Hepatic stellate cell (primary cell): Measurements from ENCODE around the gene LIMK1.
"Not testable (repeated sequence)": the region's sequence is repeated elsewhere in the genome, so short reads cannot be mapped to it uniquely, and the experiment has no call there.

Source experiments
- DNase-seq: peaks from one replicate; pipeline ENCODE4 v3.0.0; 2011; ENCODE audit warnings: low spot score

Gene LIMK1

DNA sequence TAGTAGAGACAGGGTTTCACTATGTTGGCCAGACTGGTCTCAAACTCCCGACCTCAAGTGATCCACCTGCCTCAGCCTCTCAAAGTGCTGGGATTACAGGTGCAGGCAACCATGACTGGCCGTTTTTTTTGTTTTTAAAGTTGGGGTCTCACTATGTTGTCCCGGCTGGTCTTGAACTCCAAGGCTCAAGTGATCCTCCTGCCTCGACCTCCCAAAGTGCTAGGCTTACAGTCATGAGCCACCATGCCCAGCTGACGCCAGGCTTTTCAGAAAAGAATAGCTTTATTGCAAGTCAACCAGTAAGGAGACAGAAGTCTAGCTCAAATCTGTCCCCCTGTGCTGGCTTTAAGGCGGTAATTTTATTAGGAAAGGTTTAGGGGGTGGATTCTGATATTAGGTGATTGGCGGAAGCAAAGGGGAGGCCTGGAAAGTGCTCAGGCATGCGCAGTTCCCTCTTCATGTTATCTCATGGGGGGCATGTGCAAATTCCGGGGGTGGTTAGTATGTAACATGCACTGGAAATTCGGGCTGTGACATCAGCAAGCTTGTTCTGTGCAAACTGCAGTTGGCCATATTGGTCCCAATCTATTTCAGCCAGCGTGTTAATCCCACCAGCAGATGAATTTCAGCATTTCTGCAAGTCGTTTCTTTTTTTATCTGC is 42.7 kb downstream of the LIMK1 start:
- DNase-seq = no peak

DNA sequence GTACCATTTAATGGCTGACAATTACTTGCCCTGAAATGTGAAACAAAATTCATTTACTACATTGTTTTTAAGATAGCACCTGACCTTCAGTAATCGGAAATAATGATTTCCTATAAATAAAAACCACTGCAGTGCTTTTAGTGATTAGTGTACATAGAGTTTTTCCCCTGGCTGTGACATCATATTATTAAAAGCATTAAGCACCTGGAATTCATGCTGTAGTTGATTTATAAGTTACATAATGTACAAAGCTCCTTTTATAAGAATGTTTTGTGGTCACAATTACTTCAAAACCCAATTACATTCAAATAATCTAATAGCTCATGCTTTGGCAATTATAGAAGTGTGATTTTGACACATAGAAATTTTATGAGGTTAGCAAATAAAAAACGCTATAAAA is 46.3 kb downstream of the LIMK1 start:
- DNase-seq = no peak

DNA sequence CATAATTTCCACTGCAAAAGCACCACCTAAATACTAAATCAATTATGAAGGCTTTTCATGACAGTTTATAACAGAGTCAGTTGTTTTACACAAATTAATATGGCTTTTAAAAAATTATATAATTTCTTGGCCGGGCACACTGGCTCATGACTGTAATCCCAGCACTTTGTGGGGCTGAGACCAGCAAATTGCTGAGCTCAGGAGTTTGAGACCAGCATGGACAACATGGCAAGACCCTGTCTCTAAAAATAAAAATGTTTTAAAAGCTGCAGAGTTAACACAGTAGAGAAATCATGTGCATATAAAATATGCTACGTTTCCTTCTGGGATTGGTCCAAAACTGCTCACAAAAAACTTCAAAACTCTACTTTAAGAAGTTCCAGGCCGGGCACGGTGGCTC is 46.9 kb downstream of the LIMK1 start:
- DNase-seq = no peak

DNA sequence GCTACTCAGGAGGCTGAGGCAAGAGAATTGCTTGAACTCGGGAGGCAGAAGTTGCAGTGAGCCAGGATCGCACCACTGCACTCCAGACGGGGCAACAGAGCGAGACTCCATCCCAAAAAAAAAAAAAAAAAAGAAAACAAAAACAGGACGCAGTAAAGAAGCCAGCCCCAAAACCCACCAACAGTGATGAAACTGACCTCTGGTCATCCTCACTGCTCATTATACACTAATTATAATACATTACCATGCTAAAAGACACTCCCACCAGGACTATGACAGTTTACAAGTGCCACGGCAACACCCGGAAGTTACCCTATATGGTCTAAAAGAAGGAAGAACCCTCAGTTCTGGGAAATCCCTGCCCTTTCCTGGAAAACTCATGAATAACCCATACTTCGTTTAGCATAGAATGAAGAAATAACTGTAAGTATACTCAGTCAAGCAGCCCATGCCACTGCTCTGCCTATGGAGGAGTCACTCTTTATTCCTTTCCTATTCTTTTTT is 50.6 kb downstream of the LIMK1 start:
- DNase-seq = no peak

DNA sequence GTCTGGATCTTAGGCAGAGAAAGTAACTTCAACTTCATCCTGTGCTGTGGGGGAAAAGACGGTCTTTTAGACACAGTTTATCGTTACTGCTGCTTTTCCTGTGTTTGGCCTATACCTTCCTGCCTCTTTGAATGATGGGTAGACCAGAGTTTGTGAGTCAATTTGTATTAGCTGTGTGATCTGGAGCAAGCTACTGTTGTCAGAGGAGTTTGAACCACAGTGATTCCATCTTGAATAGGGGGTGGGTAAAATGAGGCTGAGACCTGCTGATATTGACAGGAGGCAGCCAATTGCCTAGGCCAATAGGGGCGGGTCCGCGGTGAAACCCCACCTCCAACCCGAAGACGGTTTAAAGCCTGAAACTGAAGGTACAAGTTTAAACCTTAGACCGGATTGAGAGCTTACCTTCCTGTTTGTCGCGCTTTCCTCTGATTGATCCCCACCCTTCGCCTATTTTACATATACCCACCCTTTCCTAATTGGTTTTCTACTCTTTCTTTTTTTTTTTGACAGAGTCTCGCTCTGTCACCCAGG is 54.8 kb downstream of the LIMK1 start:
- DNase-seq = no peak

DNA sequence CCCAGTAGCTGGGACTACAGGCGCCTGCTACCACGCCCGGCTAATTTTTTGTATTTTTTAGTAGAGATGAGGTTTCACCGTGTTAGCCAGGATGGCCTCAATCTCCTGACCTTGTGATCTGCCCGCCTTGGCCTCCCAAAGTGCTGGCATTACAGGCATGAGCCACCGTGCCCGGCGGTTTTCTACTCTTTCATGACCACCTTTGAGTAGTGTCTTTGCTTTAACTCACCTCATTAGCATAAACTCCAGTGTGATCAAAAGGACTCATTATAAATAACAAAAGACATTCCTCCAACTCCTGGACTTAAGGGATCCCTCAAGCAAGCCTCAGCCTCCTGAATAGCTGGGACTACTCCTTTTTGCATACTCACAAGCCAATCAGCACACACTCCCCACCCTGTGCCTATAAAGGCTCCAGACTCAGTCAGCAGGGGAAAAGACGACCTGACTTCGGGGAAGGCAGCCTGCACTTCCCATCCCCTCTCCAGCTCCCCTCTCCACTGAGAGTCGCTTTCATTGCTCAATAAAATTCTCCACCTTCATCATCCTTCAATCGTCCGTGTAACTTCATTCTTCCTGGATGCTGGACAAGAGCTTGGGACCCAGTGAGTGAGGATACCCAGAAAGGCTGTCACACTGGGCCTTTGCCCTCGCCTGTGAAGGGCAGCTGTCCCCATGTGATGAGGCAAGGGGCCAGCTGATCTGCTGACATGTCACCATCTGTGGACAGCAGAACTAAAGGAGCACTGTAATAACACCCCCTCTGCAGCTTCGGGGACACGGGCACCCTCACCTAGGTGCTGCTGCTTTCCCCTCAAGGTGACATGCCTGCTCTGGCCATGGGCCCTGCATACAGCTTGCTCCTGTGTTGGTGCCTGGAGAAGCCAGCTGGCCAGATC is 55.6 kb downstream of the LIMK1 start:
- DNase-seq = no peak

DNA sequence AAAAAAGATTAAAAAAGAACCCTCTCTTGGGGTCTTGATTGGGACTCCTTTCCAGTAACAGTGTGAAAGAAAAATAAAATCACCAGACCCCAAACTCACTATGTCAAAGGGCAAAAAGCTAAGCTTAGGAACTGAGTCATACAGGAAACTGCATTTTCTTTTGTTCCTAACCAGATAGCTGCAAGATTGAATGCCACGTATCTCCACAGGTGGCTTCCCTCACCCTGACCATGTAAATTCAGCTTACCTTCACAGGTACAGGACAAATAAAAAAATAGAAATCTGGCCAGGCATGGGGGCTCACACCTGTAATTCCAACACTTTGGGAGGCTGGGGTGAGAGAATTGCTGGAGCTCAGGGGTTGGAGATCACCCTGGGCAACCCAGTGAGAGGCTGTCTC is 58.1 kb downstream of the LIMK1 start:
- no peak for DNase-seq

DNA sequence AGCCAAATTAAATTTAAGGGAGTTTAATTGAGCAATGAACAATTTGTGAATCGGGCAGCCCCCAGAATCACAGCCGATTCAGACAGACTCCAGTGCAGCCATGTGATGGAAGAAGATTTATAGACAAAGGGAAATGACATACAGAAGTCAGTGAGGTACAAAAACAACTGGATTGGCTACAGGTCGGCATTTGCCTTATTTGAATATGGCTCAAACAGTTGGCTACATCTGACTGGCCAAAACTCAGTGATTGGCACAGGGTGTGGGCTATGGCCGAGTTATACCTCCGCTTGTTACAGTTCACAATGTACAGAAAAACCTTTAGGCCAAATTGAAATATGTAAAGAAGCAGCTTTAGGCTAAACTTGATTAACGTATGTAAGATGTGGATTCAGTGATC is 59.8 kb downstream of the LIMK1 start:
- no peak for DNase-seq

DNA sequence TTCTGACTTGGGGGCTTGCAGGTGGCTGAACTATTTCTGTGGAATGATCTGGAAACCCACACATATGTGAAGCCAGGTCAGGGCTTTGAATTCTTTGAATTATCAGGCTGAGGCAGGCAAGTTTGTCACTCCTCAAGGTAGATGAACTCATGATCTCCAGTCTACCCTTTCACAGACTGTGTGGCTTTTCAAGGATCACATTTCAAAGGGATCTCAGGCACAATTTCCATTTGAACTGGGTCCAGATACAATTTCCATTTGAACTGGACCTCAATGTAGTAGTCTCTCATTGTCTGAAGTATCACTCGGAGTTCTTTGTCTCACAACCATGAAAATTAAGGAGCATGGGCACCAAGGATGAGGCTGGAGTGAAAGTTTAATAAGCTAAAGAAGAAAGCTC is 64.9 kb downstream of the LIMK1 start:
- DNase-seq = no peak

DNA sequence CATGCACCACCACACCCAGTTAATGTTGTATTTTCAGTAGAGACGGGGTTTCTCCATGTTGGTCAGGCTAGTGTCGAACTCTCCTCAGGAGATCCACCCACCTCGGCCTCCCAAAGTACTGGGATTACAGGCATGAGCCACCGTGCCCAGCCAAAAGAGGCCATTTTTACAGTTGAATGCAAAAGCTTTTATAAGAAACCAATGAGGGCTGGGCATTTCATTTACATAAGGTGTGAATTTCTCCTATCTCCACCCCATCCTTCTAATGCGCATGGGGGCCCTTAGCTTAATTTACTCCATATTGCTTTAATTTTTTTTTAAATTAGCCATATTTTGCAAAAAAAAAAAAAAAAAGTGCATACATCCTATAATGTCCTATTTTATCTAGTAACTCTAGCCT is 65.5 kb downstream of the LIMK1 start:
- no peak for DNase-seq

DNA sequence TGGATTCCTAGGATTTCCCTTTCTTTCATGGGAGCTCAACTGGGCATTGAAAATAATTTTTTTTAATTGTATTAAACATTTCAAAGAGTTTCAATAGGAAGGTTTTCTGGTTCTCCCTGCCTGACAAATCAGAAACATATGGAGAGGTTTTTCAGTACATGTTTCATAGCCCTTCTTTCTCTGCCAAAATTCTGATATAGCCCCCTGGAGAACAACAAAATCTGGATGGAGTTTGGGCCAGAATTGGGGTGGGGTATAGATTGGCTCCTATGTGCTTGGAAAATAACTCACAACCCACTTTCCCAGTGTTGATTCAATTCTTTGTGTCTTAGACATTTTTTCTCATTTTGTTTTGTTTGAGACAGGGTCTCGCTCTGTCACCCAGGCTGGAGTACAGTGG is 66.0 kb downstream of the LIMK1 start:
- no peak for DNase-seq

DNA sequence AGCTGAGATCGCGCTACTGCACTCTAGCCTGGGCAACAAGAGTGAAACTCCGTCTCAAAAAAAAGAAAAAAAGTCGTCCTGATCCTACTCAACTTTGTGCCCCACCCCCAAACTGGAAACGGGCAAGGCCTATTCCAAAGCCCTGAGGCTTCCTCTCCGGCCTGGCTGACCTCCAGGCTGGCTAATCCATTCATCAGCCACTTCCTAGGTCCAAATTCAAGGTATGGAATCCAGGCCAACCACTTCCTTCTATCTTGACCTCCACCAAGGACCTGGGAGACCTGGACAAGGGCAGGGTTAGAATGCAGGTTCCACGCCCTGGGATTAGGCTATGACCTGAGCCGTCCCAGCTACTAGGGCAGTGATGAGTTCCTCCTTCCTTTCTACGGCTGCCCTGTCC is 70.1 kb downstream of the LIMK1 start:
- no peak for DNase-seq

DNA sequence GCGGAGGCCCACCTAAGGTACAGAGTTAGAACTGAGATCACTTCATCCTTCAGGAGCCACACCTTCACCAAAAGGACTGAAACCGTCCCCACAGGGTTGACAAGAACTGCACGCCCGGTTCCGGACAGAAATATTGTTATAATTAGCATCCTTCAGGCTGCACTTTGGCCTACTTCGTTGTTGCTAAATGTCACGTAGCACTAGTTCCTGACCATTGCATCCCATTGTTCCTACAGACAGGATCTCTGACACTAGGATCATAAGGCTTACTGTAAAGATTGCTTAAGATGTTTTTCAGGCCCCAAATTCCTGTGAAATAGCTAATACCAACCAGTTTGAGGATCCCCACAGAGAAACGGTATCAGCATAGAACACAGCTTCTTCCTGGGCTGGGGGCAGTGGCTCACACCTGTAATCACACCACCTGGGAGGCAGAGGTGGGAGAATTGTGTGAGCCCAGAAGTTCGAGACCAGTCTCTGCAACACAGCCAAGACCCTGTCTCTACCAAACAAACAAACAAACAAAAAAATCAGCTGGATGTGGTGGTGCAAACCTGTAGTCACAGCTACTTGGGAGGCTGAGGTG is 72.3 kb downstream of the LIMK1 start:
- no peak for DNase-seq

DNA sequence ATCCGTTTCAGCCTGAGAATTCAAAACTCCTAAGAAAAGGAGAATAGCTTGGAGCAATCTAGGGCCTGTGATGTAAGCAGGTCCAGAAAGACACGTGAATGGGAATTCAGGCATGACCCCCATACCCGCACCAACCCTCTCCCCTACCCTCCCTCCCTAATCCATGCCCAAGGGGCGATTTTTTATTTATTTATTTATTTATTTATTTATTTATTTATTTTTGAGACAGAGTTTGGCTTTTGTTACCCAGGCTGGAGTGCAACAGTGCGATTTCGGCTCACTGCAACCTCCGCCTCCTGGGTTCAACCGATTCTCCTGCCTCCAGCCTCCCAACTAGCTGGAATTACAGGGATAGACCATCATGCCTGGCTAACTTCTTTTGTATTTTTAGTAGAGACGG is 74.0 kb downstream of the LIMK1 start:
- DNase-seq = no peak

DNA sequence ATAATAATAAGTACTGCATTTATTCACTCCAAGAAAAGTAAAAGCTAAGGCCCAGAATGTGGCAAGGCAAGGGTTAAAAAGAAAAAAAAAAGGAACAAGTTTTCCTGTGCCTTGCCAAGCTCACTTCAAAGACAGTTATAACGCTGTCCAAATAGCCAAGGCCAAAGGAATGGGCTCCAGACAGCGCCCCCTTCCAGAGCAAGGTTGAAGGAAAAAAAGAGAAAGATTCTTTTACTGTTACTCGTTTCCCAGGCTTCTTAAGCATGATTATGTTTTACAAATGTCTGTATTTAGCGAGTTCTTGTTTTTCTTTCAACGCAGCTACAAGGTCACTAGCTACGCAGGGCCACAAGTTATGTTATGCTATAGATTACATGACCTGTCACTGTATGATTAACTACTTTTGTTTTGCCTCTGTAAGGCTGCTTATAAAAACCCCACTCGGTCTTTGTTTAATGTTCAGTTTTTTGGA is 81.4 kb downstream of the LIMK1 start:
- no peak for DNase-seq

DNA sequence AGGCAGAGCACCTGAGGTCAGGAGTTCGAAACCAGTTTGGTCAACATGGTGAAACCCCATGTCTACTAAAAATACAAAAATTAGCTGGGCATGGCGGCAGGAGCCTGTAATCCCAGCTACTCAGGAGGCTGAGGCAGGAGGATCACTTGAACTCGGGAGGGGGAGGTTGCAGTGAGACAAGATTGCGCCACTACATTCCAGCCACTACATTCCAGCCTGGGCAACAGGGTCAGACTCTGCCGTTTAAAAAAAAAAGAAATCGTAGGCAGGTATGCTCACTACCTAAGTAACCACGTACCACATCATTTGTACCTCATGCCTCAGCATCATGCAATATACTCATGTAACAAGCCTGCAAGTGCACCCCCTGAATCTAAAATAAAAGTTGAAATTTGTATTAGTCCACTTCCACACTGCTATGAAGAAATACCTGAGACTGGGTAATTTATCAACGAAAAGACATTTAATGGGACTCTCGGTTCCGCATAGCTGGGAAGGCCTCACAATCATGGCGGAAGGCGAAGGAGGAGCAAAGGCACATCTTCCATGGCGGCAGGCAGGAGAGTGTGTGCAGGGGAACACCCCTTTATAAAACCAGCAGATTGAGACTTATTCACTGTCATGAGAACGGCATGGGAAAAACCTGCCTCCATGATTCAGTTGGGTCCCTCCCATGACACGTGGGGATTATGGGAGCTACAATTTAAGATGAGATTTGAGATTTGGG is 82.4 kb downstream of the LIMK1 start:
- no peak for DNase-seq

DNA sequence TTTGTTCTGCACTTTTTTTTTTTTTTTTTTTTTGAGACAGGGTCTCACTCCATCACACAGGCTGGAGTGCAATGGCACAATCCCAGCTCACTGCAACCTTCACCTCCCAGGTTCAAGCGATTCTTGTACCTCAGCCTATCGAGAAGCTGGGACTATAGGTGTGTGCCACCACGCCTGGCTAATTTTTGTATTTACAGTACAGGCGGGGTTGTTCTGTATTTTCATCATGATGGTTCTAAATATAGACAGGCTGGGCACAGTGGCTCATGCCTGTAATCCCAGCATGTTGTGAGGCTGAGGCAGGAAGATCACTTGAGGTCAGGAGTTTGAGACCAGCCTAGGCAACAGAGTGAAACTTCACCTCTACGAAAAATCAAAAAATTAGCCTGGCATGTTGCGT is 83.7 kb downstream of the LIMK1 start:
- not testable (repeated sequence) for DNase-seq
